Measurements from ENCODE around the gene AEBP1. TPM values are rescaled to one million over a fixed set of nuclear protein-coding genes. Genes with fewer than 3 reads are reported as not detected.

Gene AEBP1
- total and polyA plus RNA-seq, 8 donors = 5.1 to 49.3 (median 17.5) TPM

- Histone ChIP-seq H3K9me3 (no peaks in the 10 kb centered on the region), H3K4me1 (peaks cover 0 to 6% (median 0%) of the 10 kb centered on the region in 3 donors), H3K27me3 (no peaks in the 10 kb centered on the region), H3K4me3 (peak overlapping the region; percentile 40 to 89 (median 76)), H3K36me3 (peaks cover 0 to 20% (median 5%) of the 10 kb centered on the region in 3 donors), H3K27ac (peak overlapping the region; percentile 76 to 89 (median 82))
- FAIRE-seq = no peak
- peak; percentile 93 to 97 (median 94) for ATAC-seq
- intact Hi-C loops (cut with DNase I) = no loop called here
- DNase-seq = peak; percentile 93 to 99 (median 99)
- TF ChIP-seq, protein P1, sequence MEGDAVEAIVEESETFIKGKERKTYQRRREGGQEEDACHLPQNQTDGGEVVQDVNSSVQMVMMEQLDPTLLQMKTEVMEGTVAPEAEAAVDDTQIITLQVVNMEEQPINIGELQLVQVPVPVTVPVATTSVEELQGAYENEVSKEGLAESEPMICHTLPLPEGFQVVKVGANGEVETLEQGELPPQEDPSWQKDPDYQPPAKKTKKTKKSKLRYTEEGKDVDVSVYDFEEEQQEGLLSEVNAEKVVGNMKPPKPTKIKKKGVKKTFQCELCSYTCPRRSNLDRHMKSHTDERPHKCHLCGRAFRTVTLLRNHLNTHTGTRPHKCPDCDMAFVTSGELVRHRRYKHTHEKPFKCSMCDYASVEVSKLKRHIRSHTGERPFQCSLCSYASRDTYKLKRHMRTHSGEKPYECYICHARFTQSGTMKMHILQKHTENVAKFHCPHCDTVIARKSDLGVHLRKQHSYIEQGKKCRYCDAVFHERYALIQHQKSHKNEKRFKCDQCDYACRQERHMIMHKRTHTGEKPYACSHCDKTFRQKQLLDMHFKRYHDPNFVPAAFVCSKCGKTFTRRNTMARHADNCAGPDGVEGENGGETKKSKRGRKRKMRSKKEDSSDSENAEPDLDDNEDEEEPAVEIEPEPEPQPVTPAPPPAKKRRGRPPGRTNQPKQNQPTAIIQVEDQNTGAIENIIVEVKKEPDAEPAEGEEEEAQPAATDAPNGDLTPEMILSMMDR (IDR thresholded peaks at IDR 0.05) = peak in 1 of 4 donors; percentile 3
- whole genome bisulfite sequencing, 2 donors = 0 to 1% methylated on average over 41 to 54 of the region's 54 CpGs
Measured at GRCh38 chr7:44082541-44083207, 21.5 kb upstream of the AEBP1 start.

DNA sequence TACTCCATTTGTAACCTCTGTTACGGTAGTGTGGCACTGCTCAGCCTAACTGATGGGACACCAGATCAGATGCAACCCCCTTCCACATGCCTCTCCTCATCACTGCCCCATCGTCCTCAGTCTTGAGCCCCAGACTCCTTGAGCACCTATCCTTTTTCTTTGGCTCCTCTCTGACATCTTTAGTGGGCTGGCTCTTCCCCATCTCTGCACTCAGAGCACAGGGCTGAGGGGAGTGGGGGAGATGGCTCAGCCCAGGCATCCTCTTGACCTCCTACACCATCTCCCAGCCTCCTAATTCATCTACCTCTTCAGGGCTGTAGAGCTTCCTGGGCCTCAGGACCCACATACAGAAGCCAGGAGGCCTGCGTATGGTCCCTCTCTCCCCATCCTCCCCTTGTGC, 20.3 kb upstream of the AEBP1 start:
- no peak for FAIRE-seq
- 92 to 94% methylated on average over 3 of the region's 3 CpGs for WGBS, 2 donors
- no peaks in the 10 kb centered on the region for H3K9me3 ChIP-seq
- peaks cover 0 to 9% (median 5%) of the 10 kb centered on the region in 3 donors for H3K36me3 ChIP-seq
- no peaks in the 10 kb centered on the region for H3K27me3 ChIP-seq
- H3K27ac ChIP-seq = no peak overlapping the region
- no peak for DNase-seq
- no peak for ATAC-seq
- TF ChIP-seq, protein P1 (IDR thresholded peaks at IDR 0.05) = no peak
- intact Hi-C loops (cut with DNase I) = no loop called here
- H3K4me1 ChIP-seq = peaks cover 0 to 6% (median 0%) of the 10 kb centered on the region in 3 donors
- H3K4me3 ChIP-seq = no peak overlapping the region

DNA sequence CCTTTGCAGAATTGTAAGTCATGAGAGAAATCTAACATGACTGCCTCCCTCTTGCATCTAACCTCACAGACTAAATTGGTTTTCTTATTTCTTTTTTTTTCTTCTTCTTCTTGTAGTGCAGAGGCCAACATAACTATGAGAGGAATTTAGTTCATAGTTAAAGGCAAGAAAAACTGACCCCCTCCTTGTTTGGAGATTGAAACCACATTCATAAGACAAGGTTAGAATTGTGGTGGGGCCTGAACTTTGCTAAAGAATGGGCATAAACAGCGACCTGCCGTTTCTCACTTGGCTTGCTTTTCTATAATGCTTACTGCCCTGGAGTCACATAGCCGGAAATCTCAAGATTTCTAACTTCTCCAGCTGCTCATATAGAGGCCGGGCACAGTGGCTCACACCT, 19.4 kb upstream of the AEBP1 start:
- H3K36me3 ChIP-seq = peaks cover 0 to 4% (median 0%) of the 10 kb centered on the region in 3 donors
- DNase-seq (no peak), ATAC-seq (no peak), FAIRE-seq (no peak)
- H3K4me1 ChIP-seq = peaks cover 0 to 6% (median 0%) of the 10 kb centered on the region in 3 donors
- no peaks in the 10 kb centered on the region for H3K27me3 ChIP-seq
- WGBS, 2 donors = 83 to 90% methylated on average over 4 of the region's 4 CpGs
- H3K9me3 ChIP-seq = no peaks in the 10 kb centered on the region
- TF ChIP-seq, protein P1 (IDR thresholded peaks at IDR 0.05) = no peak
- H3K4me3 ChIP-seq = no peak overlapping the region
- intact Hi-C loops (cut with DNase I) = no loop called here
- H3K27ac ChIP-seq = no peak overlapping the region

- intact Hi-C loops (cut with DNase I) = no loop called here
- Histone ChIP-seq H3K4me1 (peaks cover 0 to 6% (median 0%) of the 10 kb centered on the region in 3 donors), H3K27me3 (no peaks in the 10 kb centered on the region), H3K9me3 (no peaks in the 10 kb centered on the region), H3K36me3 (no peaks in the 10 kb centered on the region), H3K27ac (no peak overlapping the region), H3K4me3 (no peak overlapping the region)
- TF ChIP-seq, protein P1 (IDR thresholded peaks at IDR 0.05) = no peak
- WGBS, 2 donors = 85 to 97% methylated on average over 3 of the region's 3 CpGs
- FAIRE-seq = no peak
- no peak for ATAC-seq
- DNase-seq = no peak
Measured at GRCh38 chr7:44085546-44085945, 18.6 kb upstream of the AEBP1 start.

DNA sequence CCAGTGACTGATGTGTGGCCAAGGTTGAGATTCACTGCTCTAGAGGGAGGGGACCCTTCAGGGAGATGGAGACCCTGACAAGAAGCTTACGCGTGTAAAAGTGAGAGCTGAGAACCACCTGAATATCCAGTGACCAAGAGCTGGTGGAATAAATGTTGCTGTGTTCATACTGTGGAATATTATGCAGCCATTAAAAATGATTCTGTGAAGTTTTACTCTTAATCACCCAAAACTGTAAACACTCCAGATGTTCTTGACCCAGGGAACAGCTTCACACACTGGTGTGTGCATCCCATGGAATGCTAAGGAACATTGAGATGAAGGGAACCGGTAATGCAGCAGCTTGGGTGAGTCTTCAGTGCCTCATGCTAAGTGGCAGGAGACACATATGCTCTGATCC, 17.5 kb upstream of the AEBP1 start:
- H3K4me1 ChIP-seq = no peaks in the 10 kb centered on the region
- H3K36me3 ChIP-seq = no peaks in the 10 kb centered on the region
- no peak overlapping the region for H3K4me3 ChIP-seq
- FAIRE-seq (no peak), DNase-seq (no peak), ATAC-seq (no peak)
- TF ChIP-seq, protein P1 (IDR thresholded peaks at IDR 0.05) = no peak
- H3K9me3 ChIP-seq = no peaks in the 10 kb centered on the region
- no peak overlapping the region for H3K27ac ChIP-seq
- H3K27me3 ChIP-seq = no peaks in the 10 kb centered on the region
- 96 to 98% methylated on average over 3 of the region's 3 CpGs for WGBS, 2 donors
- intact Hi-C loops (cut with DNase I) = no loop called here

Measured in pancreas (tissue), 10 donors.